ENCODE measurements around the gene DRC7.

Gene DRC7

GRCh38 chr16:57781349-57781740 lies 86.7 kb downstream of the DRC7 start:
- no peak for DNase-seq
